ENCODE results near the gene SLC7A1.
"Not testable (repeated sequence)": the region's sequence is repeated elsewhere in the genome, so short reads cannot be mapped to it uniquely, and the experiment has no call there.

The SLC7A1 gene
- 34.7 to 497 (median 156) reads per million in 9 experiments for total RNA-seq

- DNase-seq (peak; percentile 76 to 85 (median 78)), ATAC-seq (replicated peaks) (peak; percentile 84)
- no peaks in the 10 kb centered on the region for H3K9me3 Mint-ChIP-seq
- peaks cover 16% of the 10 kb centered on the region for H3K36me3 Mint-ChIP-seq (ENCODE audit: insufficient read depth)
- peaks cover 26 to 27% of the 10 kb centered on the region in 2 donors for H3K4me1 Mint-ChIP-seq (ENCODE audit: low read depth in 2 of 2)
- H3K27ac Mint-ChIP-seq: peak within 1 kb of the TSS; percentile 80 to 91
- peaks cover 0 to 5% of the 10 kb centered on the region in 2 donors for H3K27me3 Mint-ChIP-seq
- H3K4me3 Mint-ChIP-seq: peak within 1 kb of the TSS; percentile 81 to 88
Observed at GRCh38 chr13:29595380-29596063, at the start of gene SLC7A1. TSS of gene SLC7A1 (minus strand) at chr13:29595688. CDS start at chr13:29536188, 59,500 bp downstream.

DNA sequence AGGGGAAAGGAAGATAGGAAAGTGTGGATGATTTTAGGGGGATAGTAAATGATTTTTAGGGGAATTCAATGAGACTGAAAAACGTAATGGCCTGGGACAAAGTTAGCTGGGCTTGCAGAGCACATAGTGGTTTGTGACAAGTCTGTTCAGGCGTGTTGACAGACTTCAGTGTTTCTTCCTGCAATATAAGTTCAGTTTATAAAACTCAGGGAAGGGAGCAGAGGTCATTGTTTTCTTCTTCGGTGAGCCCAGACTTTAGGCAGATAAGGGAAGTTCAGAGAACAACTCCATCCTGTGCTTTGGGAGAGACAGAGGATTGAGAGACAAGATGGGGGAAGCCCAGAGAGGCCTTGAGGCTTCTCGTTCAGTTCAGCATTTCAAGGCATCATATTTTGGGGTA, 45.2 kb upstream of the SLC7A1 start:
- DNase-seq (no peak), ATAC-seq (replicated peaks) (no peak)
- Mint-ChIP-seq H3K27me3 (peaks cover 11 to 19% of the 10 kb centered on the region in 2 donors), H3K4me3 (no peak overlapping the region), H3K36me3 (ENCODE audit: insufficient read depth) (no peaks in the 10 kb centered on the region), H3K9me3 (no peaks in the 10 kb centered on the region), H3K4me1 (ENCODE audit: low read depth in 2 of 2) (peaks cover 0 to 2% of the 10 kb centered on the region in 2 donors), H3K27ac (peak overlapping the region in 1 of 2 donors; percentile 5)

DNA sequence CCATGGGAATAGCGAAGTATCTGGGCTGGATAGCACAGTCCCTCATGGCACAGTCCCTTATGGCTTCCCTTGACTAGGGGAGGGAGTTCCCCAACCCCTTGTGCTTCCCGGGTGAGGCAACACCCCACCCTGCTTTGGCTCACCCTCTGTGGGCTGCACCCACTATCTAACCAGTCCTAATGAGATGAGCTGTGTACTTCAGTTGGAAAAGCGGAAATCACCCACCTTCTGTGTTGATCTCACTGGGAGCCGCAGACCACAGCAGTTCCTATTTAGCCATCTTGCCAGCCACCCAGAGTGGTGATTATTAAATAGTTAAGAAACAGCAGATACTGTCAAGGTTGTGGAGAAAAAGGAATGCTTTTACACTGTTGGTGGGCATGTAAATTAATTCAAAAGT, 41.3 kb upstream of the SLC7A1 start:
- H3K9me3 Mint-ChIP-seq; H3K4me1 Mint-ChIP-seq (ENCODE audit: low read depth in 2 of 2); H3K4me3 Mint-ChIP-seq; H3K27ac Mint-ChIP-seq; ATAC-seq (replicated peaks); H3K36me3 Mint-ChIP-seq (ENCODE audit: insufficient read depth); DNase-seq: not testable (repeated sequence)
- H3K27me3 Mint-ChIP-seq: peaks cover 37 to 57% of the 10 kb centered on the region in 2 donors

DNA sequence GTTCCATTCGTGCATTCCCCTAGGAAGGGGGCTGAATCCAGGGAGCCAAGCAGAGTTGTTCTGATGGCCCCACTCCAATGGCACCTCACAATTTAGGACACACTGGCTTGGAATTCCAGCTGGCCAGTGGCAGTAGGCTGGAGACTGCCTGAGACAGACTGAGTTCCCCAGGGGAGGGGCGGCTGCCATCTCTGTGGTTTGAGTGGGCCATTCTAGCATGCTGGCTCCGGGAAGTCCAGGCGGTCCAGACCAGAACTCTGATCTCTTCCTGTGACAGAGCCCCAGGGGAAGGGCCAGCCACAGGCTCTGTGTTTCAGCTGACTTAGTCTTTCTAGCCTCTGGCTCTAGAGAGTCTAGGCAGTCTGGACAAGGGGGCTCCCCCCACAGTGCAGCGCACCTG, 29.5 kb upstream of the SLC7A1 start:
- H3K9me3 Mint-ChIP-seq: no peaks in the 10 kb centered on the region
- H3K4me3 Mint-ChIP-seq: no peak overlapping the region
- no peaks in the 10 kb centered on the region for H3K4me1 Mint-ChIP-seq (ENCODE audit: low read depth in 2 of 2)
- peaks cover 45 to 49% of the 10 kb centered on the region in 2 donors for H3K27me3 Mint-ChIP-seq
- no peak for ATAC-seq (replicated peaks)
- H3K36me3 Mint-ChIP-seq (ENCODE audit: insufficient read depth): no peaks in the 10 kb centered on the region
- no peak overlapping the region for H3K27ac Mint-ChIP-seq
- no peak for DNase-seq

DNA sequence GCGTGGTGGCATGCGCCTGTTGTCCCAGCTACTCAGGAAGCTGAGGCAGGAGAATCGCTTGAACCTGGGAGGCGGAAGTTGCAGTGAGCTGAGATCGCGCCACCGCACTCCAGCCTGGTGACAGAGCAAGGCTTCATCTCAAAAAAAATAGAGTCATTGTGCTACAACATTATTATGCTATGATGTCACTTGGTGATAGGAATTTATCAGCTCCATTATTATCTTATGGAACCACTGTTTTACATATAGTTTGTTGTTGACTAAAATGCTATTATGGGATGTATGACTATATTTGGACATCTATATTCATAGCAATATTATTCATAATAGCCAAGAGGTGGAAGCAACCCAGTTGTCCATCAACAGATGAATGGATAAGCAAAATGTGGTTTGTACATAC, 26.4 kb upstream of the SLC7A1 start:
- no peaks in the 10 kb centered on the region for H3K4me1 Mint-ChIP-seq (ENCODE audit: low read depth in 2 of 2)
- peaks cover 60 to 62% of the 10 kb centered on the region in 2 donors for H3K27me3 Mint-ChIP-seq
- H3K36me3 Mint-ChIP-seq (ENCODE audit: insufficient read depth): no peaks in the 10 kb centered on the region
- H3K9me3 Mint-ChIP-seq: no peaks in the 10 kb centered on the region
- DNase-seq (no peak), ATAC-seq (replicated peaks) (no peak)
- no peak overlapping the region for H3K4me3 Mint-ChIP-seq
- no peak overlapping the region for H3K27ac Mint-ChIP-seq

DNA sequence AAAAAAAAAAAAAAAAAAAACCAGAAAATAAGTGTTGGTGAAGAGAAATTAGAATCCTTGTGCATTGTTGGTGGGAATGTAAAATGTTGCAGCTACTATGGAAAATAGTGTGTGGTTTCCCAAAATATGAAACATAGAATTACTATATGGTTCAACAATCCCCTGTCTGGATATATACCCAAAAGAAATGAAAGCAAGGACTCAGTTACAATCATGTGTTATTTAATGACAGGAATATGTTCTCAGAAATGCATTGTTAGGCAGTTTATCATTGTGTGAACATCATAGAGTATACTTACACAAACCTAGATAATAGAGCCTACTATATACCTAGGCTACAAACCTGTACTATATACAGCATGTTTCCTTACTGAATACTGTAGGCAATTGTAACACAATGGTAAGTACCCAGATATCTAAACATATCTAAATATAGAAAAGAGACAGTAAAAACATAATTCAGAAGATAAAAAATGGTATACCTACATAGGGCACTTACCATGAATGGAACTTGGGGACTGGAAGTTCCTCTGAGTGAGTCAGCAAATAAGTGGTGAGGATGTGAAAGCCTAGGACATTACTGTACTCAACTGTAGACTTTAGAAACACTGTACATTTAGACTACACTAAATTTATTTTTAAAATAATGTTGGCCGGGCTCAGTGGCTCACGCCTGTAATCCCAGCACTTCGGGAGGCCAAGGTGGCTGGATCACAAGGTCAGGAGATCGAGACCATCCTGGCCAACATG, 25.7 kb upstream of the SLC7A1 start:
- H3K9me3 Mint-ChIP-seq: no peaks in the 10 kb centered on the region
- no peaks in the 10 kb centered on the region for H3K4me1 Mint-ChIP-seq (ENCODE audit: low read depth in 2 of 2)
- ATAC-seq (replicated peaks) (no peak), DNase-seq (no peak)
- no peak overlapping the region for H3K4me3 Mint-ChIP-seq
- H3K36me3 Mint-ChIP-seq (ENCODE audit: insufficient read depth): no peaks in the 10 kb centered on the region
- no peak overlapping the region for H3K27ac Mint-ChIP-seq
- H3K27me3 Mint-ChIP-seq: peaks cover 60 to 63% of the 10 kb centered on the region in 2 donors

DNA sequence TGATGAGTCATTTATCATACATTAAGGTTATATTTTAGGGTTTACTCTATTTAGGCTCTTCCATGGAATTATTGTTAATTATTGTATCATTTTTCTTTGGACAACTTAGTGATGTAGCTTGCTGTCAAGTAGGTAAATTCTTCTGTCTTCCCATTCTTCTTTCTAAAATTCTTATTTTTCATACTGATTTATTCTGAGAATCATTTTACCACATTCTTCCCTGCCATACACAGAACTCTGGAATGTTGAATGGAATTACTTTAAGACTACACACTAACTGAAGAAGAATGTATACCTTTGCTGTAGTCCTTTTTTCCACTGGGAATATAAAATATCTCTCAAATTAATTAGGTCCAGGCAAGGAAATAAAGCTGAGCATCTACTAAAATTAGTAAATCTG, 24.5 kb upstream of the SLC7A1 start:
- ATAC-seq (replicated peaks) (no peak), DNase-seq (no peak)
- peaks cover 60 to 62% of the 10 kb centered on the region in 2 donors for H3K27me3 Mint-ChIP-seq
- H3K27ac Mint-ChIP-seq: no peak overlapping the region
- H3K36me3 Mint-ChIP-seq (ENCODE audit: insufficient read depth): no peaks in the 10 kb centered on the region
- no peak overlapping the region for H3K4me3 Mint-ChIP-seq
- H3K9me3 Mint-ChIP-seq: no peaks in the 10 kb centered on the region
- H3K4me1 Mint-ChIP-seq (ENCODE audit: low read depth in 2 of 2): no peaks in the 10 kb centered on the region

GRCh38 chr13:29613101-29613500, 17.6 kb upstream of the SLC7A1 start:
- H3K4me1 Mint-ChIP-seq (ENCODE audit: low read depth in 2 of 2): no peaks in the 10 kb centered on the region
- no peak overlapping the region for H3K4me3 Mint-ChIP-seq
- no peaks in the 10 kb centered on the region for H3K9me3 Mint-ChIP-seq
- no peak for DNase-seq
- peaks cover 3% of the 10 kb centered on the region for H3K36me3 Mint-ChIP-seq (ENCODE audit: insufficient read depth)
- no peak for ATAC-seq (replicated peaks)
- no peak overlapping the region for H3K27ac Mint-ChIP-seq
- H3K27me3 Mint-ChIP-seq: peaks cover 72 to 96% of the 10 kb centered on the region in 2 donors

DNA sequence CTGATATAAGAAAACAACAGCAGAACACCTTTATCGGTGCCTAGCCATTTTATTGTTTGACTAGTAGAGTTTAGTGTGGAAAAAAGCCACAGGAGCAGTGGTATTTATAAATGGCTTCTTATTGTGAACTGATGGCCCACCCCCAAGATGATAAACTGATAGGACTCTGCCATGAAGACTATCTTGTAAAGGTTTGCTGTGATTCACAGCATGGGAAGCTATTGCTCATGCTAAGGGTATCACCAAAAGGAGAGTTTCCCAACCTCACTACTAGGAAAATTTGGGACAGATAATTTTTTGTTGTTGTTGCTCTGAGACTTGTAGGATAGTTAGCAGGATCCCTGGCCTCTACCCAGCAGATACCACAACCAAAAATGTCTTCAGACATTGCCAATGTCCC, 12.0 kb upstream of the SLC7A1 start:
- DNase-seq: no peak
- Mint-ChIP-seq H3K27me3 (peaks cover 32 to 60% of the 10 kb centered on the region in 2 donors), H3K36me3 (ENCODE audit: insufficient read depth) (peaks cover 3% of the 10 kb centered on the region), H3K4me1 (ENCODE audit: low read depth in 2 of 2) (no peaks in the 10 kb centered on the region), H3K9me3 (no peaks in the 10 kb centered on the region), H3K4me3 (no peak overlapping the region), H3K27ac (no peak overlapping the region)
- ATAC-seq (replicated peaks): no peak

DNA sequence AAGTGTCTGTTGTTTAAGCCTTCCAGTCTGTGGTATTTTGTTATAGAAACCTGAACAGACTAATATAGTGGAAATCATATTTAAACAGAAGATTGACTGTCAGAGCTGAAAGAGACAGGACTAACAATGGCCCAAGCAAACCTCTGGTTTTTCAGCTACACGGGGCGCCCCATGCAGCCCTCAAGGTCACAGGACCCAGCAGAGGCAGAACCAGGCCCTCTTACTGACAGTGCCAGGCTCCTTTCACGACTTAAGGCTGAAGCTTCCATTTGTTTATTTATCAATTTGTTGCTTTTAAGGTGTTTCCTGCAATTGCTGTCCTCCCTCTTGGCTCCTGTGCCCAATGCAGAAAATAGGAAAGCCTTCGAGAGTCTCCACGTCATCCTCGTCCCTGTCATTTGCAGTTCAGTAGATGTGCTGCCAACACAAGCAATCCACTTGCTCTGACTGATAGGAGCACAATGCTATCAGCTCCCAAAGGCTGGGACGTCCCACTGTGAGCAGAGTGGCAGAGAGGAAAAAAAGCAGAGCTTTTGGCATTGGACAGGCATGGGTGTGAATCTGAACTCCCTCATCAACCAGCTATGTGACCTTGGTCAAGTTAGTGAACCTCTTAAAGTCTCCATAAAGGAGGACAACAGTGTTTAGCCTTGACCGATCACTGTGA, 10.5 kb upstream of the SLC7A1 start:
- no peaks in the 10 kb centered on the region for H3K4me1 Mint-ChIP-seq (ENCODE audit: low read depth in 2 of 2)
- ATAC-seq (replicated peaks): no peak
- peaks cover 30 to 54% of the 10 kb centered on the region in 2 donors for H3K27me3 Mint-ChIP-seq
- no peak overlapping the region for H3K4me3 Mint-ChIP-seq
- H3K27ac Mint-ChIP-seq: no peak overlapping the region
- no peak for DNase-seq
- no peaks in the 10 kb centered on the region for H3K36me3 Mint-ChIP-seq (ENCODE audit: insufficient read depth)
- H3K9me3 Mint-ChIP-seq: no peaks in the 10 kb centered on the region

GRCh38 chr13:29598321-29598720, 2.8 kb upstream of the SLC7A1 start:
- no peak for ATAC-seq (replicated peaks)
- no peak overlapping the region for H3K4me3 Mint-ChIP-seq
- H3K9me3 Mint-ChIP-seq: no peaks in the 10 kb centered on the region

GRCh38 chr13:29597706-29598105, 2.2 kb upstream of the SLC7A1 start:
- no peak overlapping the region for H3K4me3 Mint-ChIP-seq
- H3K9me3 Mint-ChIP-seq: no peaks in the 10 kb centered on the region

More at GRCh38 chr13:29598321-29598720, 2.8 kb upstream of the SLC7A1 start:
- Mint-ChIP-seq H3K4me1 (ENCODE audit: low read depth in 2 of 2) (peaks cover 15 to 16% of the 10 kb centered on the region in 2 donors), H3K27ac (no peak overlapping the region), H3K27me3 (peaks cover 17 to 26% of the 10 kb centered on the region in 2 donors), H3K36me3 (ENCODE audit: insufficient read depth) (peaks cover 16% of the 10 kb centered on the region)
- DNase-seq: no peak

DNA sequence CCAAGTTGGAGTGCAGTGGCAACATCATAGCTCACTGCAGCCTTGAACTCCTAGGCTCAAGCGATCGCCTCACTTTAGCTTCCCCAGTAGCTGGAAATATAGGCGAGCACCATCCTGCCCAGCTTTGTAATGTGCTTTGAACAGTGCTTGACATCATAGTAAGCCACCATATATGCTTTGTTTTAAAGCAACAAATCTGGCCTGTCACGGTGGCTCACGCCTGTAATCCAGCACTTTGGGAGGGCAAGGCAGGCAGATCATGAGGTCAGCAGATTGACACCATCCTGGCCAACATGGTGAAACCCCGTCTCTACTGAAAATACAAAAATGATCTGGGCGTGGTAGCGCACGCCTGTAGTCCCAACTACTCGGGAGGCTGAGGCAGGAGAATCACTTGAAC, 1.8 kb upstream of the SLC7A1 start:
- ATAC-seq (replicated peaks): no peak
- peaks cover 7 to 15% of the 10 kb centered on the region in 2 donors for H3K27me3 Mint-ChIP-seq
- peaks cover 21 to 24% of the 10 kb centered on the region in 2 donors for H3K4me1 Mint-ChIP-seq (ENCODE audit: low read depth in 2 of 2)
- H3K4me3 Mint-ChIP-seq: peak overlapping the region in 1 of 2 donors; percentile 8
- no peaks in the 10 kb centered on the region for H3K9me3 Mint-ChIP-seq
- no peak overlapping the region for H3K27ac Mint-ChIP-seq
- peaks cover 16% of the 10 kb centered on the region for H3K36me3 Mint-ChIP-seq (ENCODE audit: insufficient read depth)
- DNase-seq: no peak

More at GRCh38 chr13:29597706-29598105, 2.2 kb upstream of the SLC7A1 start:
- Mint-ChIP-seq H3K4me1 (ENCODE audit: low read depth in 2 of 2) (peaks cover 18 to 20% of the 10 kb centered on the region in 2 donors), H3K27ac (no peak overlapping the region), H3K36me3 (ENCODE audit: insufficient read depth) (peaks cover 16% of the 10 kb centered on the region), H3K27me3 (peaks cover 11 to 20% of the 10 kb centered on the region in 2 donors)
- DNase-seq (no peak), ATAC-seq (replicated peaks) (no peak)
